Bone marrow (tissue), 2 donors: ENCODE measurements around the gene SGSM2.

Experiments
- DNase-seq, 2 donors: peaks; one replicate each; lab custom pipeline; 2025; lab: John Stamatoyannopoulos, UW

The SGSM2 gene

GRCh38 chr17:2337544-2338314 is 428 bp downstream of the SGSM2 start:
- DNase-seq, result peak; percentile 5 to 6

DNA sequence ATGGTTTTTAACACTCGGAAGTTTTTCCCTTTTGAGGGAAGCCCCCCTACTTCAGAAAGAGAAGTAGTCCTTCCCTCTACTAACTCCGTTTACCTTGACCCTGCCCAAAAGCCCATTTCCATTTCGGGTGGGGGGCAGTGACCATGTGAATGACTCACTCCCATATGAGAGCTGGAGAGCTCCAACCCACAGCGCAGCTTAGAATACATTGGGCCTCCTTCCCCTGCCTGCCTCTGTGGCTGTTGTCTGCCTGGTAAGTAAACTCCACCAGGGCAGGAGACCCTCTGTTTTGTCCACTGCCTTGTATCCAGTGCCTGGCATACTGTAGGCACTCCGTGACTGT is 985 bp downstream of the SGSM2 start:
- no peak for DNase-seq

- no peak for DNase-seq
Measured at GRCh38 chr17:2343421-2343820, 6.1 kb downstream of the SGSM2 start.

DNA sequence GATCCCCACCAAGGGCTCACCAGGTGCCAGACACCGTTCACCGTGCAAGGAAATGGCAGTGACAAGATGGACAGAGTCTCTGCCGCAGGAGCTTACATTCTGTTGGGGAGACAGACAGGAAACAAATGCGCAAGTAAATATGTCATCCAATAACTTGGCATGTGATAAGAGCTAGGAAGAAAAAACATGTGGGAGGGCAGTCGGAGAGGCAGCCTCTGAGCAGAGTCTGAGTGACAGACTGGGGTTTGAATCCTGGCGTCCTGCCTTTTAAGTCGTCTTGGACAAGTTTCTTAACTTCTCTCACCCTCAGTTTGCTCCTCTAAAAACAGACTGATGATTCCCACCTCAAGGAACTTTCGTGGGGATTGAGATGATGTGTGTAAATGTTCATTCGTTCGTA is 7.2 kb downstream of the SGSM2 start:
- DNase-seq, result no peak

- DNase-seq, result no peak
Measured at GRCh38 chr17:2346475-2346874, 9.2 kb downstream of the SGSM2 start.

GRCh38 chr17:2347805-2348685 is 10.7 kb downstream of the SGSM2 start:
- DNase-seq, result no peak

GRCh38 chr17:2351269-2351668 is 14.0 kb downstream of the SGSM2 start:
- no peak for DNase-seq

GRCh38 chr17:2354311-2354710 is 17.0 kb downstream of the SGSM2 start:
- no peak for DNase-seq

- no peak for DNase-seq
Measured at GRCh38 chr17:2357237-2357636, 19.9 kb downstream of the SGSM2 start.

- DNase-seq, result no peak
Measured at GRCh38 chr17:2357931-2358434, 20.7 kb downstream of the SGSM2 start.

DNA sequence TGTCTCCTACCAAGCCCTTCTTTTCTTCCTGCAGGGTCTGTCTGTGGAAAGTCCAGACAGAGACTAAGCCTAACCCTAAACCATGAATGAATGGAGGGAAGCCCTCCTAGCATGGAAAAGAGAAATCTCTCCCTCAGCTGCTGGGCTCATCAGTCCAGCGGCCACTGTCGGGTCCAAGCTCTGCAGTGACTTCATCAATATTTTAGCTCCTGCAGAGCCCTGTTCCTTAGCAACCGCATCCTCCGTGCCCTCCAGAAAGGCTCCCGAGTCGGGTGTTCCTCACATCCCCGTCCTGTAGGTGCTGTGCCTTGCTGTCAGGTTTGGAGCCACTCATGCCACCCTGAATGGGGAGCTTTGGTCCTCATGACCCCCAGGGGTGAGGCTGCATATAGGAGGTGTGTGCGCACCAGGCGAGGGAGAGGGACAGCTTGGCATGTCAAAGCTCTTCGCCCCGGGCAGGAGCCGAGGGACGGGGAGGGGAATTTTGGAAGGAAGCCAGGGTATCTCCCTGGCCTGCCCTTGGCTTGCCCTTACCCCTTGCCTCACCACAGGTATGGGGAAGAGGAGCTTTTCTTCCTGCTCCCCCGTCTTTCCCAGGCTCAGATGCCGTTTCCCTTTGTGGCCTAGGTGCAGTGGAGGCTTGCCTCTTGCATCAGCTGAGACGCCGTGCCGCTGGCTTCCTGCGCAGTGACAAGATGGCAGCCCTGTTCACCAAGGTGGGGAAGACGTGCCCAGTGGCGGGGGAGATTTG is 23.9 kb downstream of the SGSM2 start:
- DNase-seq, result no peak

DNA sequence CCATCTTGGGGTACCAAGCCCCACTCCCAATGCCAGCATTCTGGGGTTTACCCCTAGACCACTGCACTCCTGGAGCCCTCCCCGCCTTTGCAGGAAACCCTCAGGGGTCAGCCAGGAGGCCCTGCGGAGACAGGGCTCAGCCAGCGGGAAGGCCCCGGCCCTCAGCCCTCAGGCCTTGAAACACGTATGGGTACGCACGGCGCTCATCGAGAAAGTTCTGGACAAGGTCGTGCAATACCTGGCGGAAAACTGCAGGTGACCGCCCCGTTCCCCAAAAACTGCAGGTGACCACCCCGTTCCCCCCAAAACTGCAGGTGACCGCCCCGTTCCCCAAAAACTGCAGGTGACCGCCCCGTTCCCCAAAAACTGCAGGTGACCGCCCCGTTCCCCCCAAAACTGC is 24.7 kb downstream of the SGSM2 start:
- no peak for DNase-seq

DNA sequence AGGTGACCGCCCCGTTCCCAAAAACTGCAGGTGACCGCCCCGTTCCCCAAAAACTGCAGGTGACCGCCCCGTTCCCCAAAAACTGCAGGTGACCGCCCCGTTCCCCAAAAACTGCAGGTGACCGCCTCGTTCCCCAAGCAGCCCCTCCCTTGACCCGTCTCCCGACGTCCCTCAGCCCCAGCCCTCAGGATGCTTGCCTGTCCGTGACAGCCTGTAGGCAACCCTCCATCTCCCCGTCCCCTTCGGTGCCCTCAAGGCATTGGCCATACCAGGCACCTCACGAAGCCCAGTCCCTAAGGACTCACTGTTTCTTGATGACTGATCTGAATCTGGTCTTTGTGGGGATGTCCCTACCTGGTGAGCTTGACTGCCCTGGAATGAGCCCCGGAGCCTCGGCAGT is 25.1 kb downstream of the SGSM2 start:
- no peak for DNase-seq

DNA sequence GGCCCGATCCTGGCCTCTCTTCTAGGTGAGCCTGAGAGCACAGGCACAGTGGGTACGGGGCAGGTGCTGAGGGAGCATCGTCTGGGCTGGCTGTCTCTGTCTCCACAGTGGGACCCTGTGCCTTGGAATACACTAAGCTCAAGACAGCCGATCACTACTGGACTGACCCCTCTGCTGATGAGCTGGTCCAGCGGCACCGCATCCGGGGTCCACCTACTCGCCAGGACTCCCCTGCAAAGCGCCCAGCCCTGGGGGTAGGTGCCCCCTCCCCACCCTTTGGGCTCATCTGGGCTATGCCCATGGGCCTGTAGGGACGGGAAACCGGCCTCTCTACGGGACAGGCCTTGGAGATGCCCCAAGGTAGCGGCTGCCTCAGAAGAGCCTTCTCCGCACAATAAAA is 25.6 kb downstream of the SGSM2 start:
- no peak for DNase-seq

- no peak for DNase-seq
Measured at GRCh38 chr17:2363318-2363717, 26.0 kb downstream of the SGSM2 start.

DNA sequence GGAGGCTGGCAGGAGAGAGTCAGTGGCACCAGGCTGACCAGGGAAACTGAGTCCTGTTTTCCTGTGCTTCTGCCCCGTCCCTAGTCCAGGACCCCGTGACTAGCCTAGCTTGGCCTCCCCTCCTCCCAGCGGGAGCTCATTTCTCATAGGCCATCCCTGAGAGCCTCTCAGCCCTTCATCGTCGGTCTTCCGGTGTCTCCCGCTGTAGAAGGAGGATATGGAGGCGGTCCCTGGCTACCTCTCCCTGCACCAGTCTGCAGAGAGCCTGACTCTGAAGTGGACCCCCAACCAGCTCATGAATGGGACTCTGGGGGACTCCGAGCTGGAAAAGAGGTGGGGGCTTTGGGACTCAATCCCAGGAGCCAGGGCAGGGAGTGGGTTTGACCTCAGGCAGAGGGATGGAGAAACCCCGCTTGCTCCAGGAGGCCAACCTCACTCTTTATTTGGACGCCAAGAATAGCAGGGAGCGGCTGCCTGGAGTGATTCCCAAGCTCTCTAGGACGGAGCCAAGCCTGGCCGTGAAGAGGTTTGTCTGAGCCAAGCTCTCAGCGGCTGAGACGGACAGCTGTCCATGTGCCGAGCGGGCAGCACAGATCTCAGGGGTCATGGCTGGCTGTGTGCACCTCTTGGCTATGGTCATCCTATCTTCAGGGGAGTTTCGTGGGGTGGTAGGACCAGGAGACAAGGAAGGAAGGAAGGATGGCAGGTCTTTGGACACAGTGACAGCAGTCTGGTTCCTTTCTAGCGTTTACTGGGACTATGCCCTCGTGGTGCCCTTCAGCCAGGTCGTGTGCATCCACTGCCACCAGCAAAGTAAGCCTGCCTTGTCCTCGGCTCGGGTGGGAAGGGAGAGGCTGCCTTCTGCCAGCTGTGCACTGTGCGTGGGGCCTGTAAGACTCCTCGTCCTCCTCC is 26.8 kb downstream of the SGSM2 start:
- no peak for DNase-seq

DNA sequence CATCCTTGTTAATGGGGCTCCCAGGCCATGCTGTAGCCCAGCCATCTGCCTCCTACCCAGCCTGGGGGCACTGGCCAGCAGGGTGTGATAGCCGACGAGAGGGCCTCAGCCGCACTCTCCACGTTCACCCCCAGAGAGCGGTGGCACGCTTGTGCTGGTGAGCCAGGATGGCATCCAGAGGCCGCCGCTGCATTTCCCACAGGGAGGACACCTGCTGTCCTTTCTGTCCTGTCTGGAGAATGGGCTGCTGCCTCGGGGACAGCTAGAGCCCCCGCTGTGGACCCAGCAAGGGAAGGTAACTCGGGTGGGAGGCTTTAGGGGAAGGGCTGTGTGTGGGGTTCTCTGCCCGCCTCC is 27.4 kb downstream of the SGSM2 start:
- DNase-seq, result no peak

DNA sequence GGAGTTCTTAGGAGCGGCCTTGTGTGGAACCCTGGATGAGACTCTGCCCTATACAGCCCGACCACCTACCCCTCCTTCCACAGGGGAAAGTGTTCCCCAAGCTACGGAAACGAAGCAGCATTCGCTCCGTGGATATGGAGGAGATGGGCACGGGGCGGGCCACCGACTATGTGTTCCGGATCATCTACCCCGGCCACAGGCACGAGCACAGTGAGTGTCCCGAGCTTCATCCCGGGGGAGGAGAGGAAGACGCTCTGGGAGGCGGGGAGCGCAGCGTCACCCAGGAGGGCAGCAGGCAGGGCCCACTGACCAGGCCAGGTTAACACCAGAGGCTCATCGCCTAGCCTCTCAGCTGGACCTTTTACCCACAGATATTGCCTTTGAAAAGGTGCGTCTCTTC is 27.8 kb downstream of the SGSM2 start:
- DNase-seq, result no peak

DNA sequence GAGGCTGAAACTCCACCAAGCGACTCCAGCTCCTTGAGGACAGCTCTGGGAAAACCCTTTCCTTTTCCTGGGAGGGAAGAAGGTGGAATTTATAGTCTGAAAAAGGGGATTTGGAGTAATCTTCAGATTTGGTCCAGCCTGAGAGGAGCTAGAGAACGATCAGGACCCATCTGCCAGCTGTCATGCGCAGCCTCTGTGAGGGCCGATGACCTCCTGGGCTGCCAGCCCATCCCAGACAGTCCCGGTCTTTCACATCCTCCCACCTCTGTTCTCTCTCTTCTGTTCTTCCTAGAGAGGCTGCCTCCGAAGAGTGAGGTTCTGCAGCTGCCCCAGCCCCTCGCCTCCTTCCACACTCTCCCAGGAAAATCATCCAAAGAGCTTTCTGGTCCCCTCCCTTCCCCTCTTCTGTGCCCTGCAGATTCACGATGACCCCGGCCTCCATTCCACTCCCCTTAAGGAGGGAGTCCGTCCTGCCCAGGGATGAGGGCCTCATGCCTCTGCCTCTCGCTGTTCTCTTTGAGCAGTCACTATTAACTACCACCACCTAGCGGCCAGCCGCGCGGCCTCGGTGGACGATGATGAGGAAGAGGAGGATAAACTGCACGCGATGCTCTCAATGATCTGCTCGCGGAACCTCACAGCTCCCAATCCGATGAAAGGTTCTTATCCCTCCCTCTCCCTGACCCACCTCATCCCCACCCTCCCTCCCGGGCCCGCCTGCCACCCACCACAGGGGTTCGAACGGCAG is 29.6 kb downstream of the SGSM2 start:
- DNase-seq, result no peak

DNA sequence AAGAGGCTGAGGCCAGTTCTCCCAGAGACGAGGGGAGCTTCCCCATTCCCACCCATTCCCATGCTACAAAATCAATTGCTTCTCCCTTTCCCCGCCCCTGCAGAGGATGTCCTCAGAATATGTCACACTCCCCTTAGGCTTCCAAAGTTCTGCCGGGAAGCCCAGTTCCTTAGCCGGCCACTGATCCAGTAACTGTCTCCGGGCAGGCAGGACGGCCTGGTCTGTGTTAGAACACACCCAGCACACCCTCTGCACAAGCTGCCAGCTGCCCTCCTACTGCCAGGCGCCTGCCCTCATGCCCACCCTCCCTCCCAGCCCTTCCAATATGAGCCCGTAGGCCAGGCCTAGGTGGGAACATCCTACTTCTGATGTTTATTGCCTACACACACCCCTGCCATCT is 31.1 kb downstream of the SGSM2 start:
- DNase-seq, result no peak

DNA sequence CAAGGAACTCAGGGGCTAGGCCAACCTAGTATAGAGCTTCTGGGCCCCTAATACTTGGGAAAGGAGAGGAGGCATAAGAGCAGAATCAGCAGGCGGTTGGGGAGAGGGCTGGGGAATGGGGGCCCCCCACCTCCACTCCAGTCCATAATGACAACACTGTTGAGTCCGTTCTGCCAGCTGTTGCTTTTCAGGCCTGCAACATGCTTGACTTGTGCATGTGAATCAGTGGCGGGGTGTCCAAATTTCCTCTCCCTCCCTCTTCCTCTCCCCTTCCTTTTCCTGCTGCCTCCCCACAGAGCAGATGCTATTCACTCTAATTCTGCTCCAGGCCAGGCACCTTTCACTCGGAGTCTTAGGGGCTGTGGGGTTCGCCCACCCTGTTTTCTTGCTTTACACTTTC is 31.7 kb downstream of the SGSM2 start:
- DNase-seq, result peak in 1 of 2 donors; percentile 6
